Measurements from ENCODE around the gene ARID1B. TPM values are rescaled to one million over a fixed set of nuclear protein-coding genes. Genes with fewer than 3 reads are reported as not detected.

ARID1B gene
- total and polyA plus RNA-seq, 2 experiments from 2014 or later: 41.9 to 72.7 TPM

- Histone ChIP-seq H3K9me3 (ENCODE audit: low read depth) (no peaks in the 10 kb centered on the region), H3K4me1 (ENCODE audit: low read depth) (no peaks in the 10 kb centered on the region), H3K27ac (no peak overlapping the region), H3K36me3 (no peaks in the 10 kb centered on the region), H3K27me3 (no peaks in the 10 kb centered on the region), H3K4me3 (no peak overlapping the region)
- no peak for DNase-seq (ENCODE audit: low read depth in 1 of 2, low spot score in 1 of 2)
- TF ChIP-seq, protein P1, sequence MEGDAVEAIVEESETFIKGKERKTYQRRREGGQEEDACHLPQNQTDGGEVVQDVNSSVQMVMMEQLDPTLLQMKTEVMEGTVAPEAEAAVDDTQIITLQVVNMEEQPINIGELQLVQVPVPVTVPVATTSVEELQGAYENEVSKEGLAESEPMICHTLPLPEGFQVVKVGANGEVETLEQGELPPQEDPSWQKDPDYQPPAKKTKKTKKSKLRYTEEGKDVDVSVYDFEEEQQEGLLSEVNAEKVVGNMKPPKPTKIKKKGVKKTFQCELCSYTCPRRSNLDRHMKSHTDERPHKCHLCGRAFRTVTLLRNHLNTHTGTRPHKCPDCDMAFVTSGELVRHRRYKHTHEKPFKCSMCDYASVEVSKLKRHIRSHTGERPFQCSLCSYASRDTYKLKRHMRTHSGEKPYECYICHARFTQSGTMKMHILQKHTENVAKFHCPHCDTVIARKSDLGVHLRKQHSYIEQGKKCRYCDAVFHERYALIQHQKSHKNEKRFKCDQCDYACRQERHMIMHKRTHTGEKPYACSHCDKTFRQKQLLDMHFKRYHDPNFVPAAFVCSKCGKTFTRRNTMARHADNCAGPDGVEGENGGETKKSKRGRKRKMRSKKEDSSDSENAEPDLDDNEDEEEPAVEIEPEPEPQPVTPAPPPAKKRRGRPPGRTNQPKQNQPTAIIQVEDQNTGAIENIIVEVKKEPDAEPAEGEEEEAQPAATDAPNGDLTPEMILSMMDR (IDR thresholded peaks at IDR 0.05; ENCODE audit: low read depth, low read length): no peak
Observed at GRCh38 chr6:157217894-157218370, 440.8 kb downstream of the ARID1B start.

DNA sequence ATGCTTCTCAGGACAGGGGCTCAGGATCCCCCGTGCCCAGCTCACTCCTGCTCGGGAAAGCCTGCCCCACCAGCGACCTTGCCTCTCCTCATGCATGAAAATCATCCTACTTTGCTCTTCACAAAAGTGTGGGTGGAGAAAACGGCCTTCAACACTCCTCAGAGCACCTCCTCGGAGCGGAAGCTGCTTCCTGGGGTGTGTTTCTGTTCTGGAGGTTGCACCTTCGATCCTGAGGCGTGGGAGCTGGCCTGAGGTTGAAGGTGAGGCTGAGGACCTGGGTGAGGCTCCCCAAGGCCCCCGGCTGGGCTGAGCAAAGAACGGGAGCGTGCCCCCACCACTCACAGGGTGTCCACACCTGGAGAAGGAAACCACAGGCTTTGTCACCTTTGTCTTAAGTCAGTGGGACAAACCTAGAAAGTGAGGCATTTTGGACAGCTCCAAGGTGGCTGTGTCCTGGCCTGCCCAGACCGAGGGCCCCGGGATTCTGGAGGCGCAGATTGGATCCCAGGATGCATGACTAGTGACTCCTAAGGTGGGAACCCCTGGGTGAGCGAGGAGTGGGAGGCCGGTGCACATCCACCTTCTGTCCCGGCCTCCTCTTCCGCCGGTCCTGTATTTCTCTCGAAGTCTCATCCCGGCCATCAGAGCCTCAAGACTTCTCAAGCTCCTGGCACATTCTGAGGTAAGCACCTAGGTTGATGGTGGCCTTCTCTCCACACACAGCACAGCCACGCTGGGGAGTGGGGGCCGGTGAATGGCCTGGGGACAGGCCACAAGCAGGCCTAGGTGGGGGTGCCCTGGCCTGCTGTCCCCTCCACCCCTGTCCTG lies 441.4 kb downstream of the ARID1B start:
- Histone ChIP-seq H3K4me3 (no peak overlapping the region), H3K27ac (no peak overlapping the region), H3K36me3 (no peaks in the 10 kb centered on the region), H3K27me3 (no peaks in the 10 kb centered on the region), H3K4me1 (ENCODE audit: low read depth) (no peaks in the 10 kb centered on the region), H3K9me3 (ENCODE audit: low read depth) (no peaks in the 10 kb centered on the region)
- no peak for DNase-seq (ENCODE audit: low read depth in 1 of 2, low spot score in 1 of 2)
- TF ChIP-seq, protein P1 (IDR thresholded peaks at IDR 0.05; ENCODE audit: low read depth, low read length): no peak

- H3K4me1 ChIP-seq (ENCODE audit: low read depth): no peaks in the 10 kb centered on the region
- H3K36me3 ChIP-seq: no peaks in the 10 kb centered on the region
- H3K27me3 ChIP-seq: no peaks in the 10 kb centered on the region
- TF ChIP-seq, protein P1 (IDR thresholded peaks at IDR 0.05; ENCODE audit: low read depth, low read length): no peak
- DNase-seq (ENCODE audit: low read depth in 1 of 2, low spot score in 1 of 2): peak in 1 of 2 donors; percentile 58
- no peak overlapping the region for H3K4me3 ChIP-seq
- no peaks in the 10 kb centered on the region for H3K9me3 ChIP-seq (ENCODE audit: low read depth)
- H3K27ac ChIP-seq: no peak overlapping the region
Observed at GRCh38 chr6:157219201-157220200, 442.3 kb downstream of the ARID1B start.

DNA sequence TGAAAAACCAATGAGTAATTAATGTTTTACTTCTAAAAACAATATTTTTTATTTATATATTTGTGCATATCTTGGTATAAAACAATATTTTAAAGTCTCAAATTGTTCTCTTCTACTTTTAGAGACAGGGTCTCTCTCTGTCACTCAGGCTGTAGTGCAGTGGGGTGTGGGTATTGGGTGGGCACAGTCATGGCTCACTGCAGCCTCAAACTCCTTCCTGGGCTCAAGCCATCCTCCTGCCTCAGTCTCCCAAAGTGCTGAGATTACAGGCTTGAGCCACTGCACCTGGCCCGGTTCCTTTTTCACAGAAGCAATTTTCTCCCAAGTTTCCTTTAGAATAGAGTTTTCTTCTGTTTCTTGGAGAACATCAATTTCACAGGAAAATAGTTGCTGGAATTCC lies 443.3 kb downstream of the ARID1B start:
- TF ChIP-seq, protein P1 (IDR thresholded peaks at IDR 0.05; ENCODE audit: low read depth, low read length): no peak
- H3K27ac ChIP-seq: no peak overlapping the region
- H3K36me3 ChIP-seq: no peaks in the 10 kb centered on the region
- no peaks in the 10 kb centered on the region for H3K9me3 ChIP-seq (ENCODE audit: low read depth)
- H3K4me1 ChIP-seq (ENCODE audit: low read depth): no peaks in the 10 kb centered on the region
- H3K27me3 ChIP-seq: no peaks in the 10 kb centered on the region
- no peak overlapping the region for H3K4me3 ChIP-seq
- no peak for DNase-seq (ENCODE audit: low read depth in 1 of 2, low spot score in 1 of 2)

- Histone ChIP-seq H3K4me1 (ENCODE audit: low read depth) (peaks cover 3% of the 10 kb centered on the region), H3K27me3 (no peaks in the 10 kb centered on the region), H3K36me3 (no peaks in the 10 kb centered on the region), H3K4me3 (no peak overlapping the region), H3K9me3 (ENCODE audit: low read depth) (no peaks in the 10 kb centered on the region), H3K27ac (no peak overlapping the region)
- TF ChIP-seq, protein P1 (IDR thresholded peaks at IDR 0.05; ENCODE audit: low read depth, low read length): peak; percentile 30
- peak; percentile 59 to 79 for DNase-seq (ENCODE audit: low read depth in 1 of 2, low spot score in 1 of 2)
Observed at GRCh38 chr6:157221049-157221816, 444.1 kb downstream of the ARID1B start.
